Fibroblast of mammary gland (primary cell): Measurements from ENCODE around the gene PIWIL1.

Experiments
- DNase-seq: peaks from one replicate; pipeline ENCODE4 v3.0.0-alpha.2; 2010; ENCODE audit warnings: low read depth
- H3K4me3 ChIP-seq: 2 replicates; pipeline ENCODE4 v1.5.1; 2011; ENCODE audit warnings: low read depth, mild to moderate bottlenecking, low read length, moderate library complexity; ENCODE audit not compliant: control insufficient read depth
- CTCF ChIP-seq: conservative IDR thresholded peaks from 2 replicates; pipeline ENCODE4 v1.5.1; 2011; ENCODE audit warnings: low read depth, low read length, inconsistent platforms; ENCODE audit not compliant: control insufficient read depth, insufficient read depth

PIWIL1 gene

GRCh38 chr12:130300090-130300489 lies 37.6 kb upstream of the PIWIL1 start:
- no peak overlapping the region for H3K4me3 ChIP-seq
- no peak for DNase-seq
- no peak for TF ChIP-seq CTCF

GRCh38 chr12:130300737-130301535 lies 36.8 kb upstream of the PIWIL1 start:
- TF ChIP-seq CTCF, result no peak
- no peak for DNase-seq
- no peak overlapping the region for H3K4me3 ChIP-seq

DNA sequence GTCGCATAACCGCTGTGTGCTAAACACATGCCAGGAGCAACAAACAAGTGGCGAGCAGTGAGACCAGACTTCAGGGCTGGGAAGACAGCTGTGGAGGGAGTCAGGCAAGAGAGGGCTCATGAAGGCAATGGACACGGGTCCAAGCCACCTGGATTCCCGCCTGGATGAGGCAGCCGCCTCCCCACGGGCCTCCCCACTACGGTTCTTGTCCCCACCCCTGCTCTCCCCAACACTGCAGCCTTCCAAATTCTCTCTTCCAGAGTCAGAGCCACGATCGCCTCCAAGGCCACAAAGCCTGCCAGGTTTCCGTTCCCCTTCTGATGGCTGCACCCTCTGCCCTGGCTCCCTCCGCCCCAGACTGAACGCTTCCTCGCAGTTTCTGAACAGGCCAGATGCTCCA lies 36.1 kb upstream of the PIWIL1 start:
- no peak for TF ChIP-seq CTCF
- no peak for DNase-seq
- H3K4me3 ChIP-seq, result no peak overlapping the region

- DNase-seq, result no peak
- no peak for TF ChIP-seq CTCF
These were observed 33.9 kb upstream of the PIWIL1 start for GRCh38 chr12:130303781-130304180.

GRCh38 chr12:130307859-130308258 lies 29.8 kb upstream of the PIWIL1 start:
- no peak overlapping the region for H3K4me3 ChIP-seq
- DNase-seq, result no peak
- no peak for TF ChIP-seq CTCF

More at GRCh38 chr12:130303781-130304180, 33.9 kb upstream of the PIWIL1 start:
- H3K4me3 ChIP-seq, result no peak overlapping the region

- TF ChIP-seq CTCF, result no peak
- no peak for DNase-seq
- no peak overlapping the region for H3K4me3 ChIP-seq
These were observed 29.3 kb upstream of the PIWIL1 start for GRCh38 chr12:130308393-130308792.
